GOT3 (cell line): ENCODE results near the gene SLX1A.
"Not testable (repeated sequence)": the region's sequence is repeated elsewhere in the genome, so short reads cannot be mapped to it uniquely, and the experiment has no call there.

Experiments used
- DNase-seq: peaks from one replicate; lab custom pipeline; 2025; ENCODE audit warnings: mixed read lengths; lab: John Stamatoyannopoulos, UW

SLX1A gene

DNA sequence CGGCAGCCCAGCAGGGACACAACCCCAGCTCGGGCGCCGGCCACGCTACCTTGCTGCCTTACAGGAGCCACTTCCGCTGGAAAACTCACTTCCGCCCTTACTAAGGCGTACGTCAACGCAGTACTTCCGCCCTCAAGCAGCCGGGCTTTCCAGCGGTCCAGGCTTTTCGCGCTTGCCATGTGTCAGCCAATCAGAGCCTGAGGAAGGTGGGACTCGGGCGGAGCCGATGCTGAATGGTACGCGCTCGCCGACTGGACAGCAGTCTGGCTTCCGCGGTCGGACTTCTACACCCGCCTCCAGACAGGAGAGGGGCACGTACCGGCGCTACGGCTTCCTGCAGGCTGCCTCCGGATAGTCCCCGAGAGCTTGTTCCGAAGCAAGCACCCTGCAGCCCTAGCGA, at the start of gene SLX1A, which contains the start of gene BOLA2B:
SLX1A (plus strand) TSS at position 261 of the 400 bp plus-strand sequence. CDS start 210 bp downstream, outside the sequence.
BOLA2B (minus strand) TSS at position 52 of the 400 bp plus-strand sequence. CDS start 71 bp downstream, outside the sequence.
- DNase-seq, result not testable (repeated sequence)

DNA sequence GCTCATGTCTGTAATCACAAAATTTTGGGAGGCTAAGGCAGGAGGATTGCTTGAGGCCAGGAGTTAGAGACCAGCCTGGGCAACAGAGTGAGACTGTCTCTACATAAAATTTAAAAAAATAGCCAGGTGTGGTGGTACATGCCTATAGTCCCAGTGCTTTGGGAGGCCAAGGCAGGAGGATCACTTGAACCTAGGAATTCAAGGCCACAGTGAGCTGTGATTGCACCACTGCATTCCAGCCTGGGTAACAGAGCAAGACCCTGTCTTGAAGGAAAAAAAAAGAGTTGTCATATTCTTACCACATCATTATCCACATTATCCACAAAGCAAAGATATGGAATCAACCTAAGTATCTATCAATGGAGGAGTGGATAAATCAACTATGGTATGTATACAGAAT, 49.7 kb upstream of the SLX1A start:
- DNase-seq, result no peak

DNA sequence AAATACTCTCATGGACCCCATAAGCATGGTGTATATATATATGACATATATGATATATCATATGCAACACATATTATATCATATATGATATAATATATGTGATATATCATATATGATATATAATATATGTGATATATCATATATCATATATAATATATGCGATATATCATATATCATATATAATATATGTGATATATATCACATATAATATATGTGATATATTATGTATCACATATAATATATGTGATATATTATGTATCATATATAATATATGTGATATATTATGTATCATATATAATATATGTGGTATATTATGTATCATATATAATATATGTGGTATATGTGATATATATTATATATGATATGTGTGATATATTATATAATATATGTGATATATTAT, 48.8 kb upstream of the SLX1A start:
- no peak for DNase-seq

DNA sequence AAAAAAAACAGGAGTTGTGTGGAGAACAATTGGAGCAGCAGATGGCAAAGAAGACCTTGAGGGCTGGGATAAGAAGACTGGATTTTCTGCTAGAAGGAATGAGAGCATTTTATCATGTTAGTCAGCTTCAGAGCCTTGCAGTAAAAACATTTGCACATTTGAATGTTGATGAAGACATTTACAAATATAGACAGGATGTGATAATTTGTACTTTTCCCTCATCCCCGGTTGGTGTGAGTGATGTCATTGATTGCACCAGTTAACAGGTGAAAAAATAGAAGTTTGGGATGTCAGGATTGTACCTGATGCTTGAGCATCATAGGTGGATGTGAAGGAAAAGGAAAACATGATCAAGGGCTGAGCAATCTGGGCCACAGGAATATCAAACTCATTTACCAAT, 48.0 kb upstream of the SLX1A start:
- no peak for DNase-seq

DNA sequence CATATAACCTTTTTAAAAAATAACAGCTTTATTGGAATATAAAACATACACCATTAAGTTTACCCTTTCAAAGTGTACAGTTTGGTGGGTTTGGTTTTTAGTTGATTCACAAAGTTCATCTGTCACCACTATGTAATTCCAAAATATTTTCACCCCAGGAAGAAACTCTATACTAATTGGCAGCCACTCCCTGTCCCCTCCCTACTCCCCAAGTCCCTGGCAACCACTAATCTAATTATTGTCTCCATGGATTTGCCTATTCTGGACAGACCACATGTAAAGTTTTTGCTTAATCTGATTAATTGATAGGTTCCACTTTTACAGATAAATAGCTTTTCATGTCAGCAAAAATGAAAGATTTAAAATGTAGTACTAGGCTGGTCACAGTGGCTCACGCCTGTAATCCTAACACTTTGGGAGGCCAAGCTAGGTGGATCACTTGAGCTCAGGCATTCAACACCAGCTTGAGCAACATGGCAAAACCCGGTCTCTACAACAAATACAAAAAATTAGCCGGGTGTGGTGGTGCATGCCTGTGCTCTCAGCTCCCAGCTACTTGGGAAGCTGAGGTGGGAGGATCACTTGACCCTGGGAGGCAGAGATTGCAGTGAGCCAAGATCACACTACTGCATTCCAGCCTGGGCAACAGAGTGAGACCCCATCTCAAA, 45.7 kb upstream of the SLX1A start:
- no peak for DNase-seq

DNA sequence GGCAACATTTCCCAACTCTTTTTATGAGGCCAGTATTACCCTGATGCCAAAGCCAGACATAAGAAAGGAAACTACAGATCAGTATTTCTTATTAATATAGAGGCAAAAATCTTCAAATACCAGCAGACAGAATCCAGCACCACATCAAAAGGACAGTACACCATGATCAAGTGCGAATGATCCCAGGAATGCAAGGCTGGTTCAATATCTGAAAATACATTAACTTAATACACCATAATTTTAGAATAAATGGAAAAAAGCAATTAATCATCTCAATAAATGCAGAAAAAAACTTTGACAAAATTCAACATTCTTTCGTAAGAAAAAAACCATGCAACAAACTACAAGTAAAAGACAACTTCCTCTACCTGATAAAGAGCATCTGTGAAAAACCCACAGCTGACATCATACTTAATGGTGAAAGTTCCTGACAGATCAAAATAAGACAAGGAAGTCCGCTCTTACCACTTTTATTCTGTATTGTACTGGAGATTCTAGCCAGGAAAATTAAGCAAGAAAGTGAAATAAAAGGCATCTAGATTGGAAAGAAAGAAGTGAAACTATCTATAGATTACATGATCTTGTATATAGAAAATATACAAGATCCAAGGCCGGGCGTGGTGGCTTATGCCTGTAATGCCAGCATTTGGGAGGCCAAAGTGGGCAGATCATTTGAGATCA, 44.3 kb upstream of the SLX1A start:
- no peak for DNase-seq

DNA sequence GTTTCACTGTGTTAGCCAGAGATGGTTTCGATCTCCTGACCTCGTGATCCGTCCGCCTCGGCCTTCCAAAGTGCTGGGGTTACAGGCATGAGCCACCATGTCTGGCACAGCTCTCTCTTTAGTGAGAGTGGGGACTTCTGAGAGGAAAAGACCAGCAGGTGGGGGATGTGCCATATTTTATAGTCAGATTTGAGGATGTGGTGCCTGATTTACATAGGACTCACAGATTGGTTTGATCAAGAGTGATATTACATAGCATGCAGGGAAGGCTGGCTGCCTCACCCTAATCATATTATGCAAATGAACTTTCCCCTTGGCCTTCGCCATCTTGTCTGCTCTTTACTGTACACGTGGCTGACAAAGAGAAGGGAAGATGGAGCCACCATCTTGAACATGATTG, 42.6 kb upstream of the SLX1A start:
- no peak for DNase-seq

DNA sequence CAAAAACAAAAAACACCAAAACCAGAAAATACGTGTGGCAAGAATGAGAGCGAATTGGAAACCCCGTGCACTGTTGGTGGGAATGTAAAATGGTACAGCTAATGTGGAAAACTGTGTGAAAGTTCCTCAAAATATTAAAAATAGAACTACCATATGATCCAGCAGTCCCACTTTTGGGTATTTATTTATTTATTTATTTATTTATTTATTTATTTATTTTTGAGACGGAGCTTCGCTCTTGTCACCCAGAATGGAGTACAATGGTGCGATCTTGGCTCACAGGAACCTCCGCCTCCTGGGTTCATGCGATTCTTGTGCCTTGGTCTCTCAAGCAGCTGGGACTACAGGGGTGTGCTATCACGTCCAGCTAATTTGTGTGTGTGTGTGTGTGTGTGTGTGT, 41.2 kb upstream of the SLX1A start:
- no peak for DNase-seq

DNA sequence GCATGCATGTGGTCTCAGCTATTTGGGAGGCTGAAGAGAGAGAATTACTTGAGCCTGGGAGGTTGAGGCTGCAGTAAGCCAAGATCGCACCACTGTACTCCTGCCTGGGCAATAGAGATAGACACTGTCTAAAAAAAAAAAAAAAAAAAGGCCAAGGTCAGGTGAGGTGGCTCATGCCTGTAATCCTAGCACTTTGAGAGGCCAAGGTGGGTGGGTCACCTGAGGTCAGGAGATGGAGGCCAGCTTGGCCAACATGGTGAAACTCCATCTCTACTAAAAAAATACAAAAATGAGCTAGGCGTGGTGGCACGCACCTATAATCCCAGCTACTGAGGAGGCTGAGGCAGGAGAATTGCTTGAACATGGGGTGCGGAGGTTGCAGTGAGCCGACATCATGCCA, 38.5 kb upstream of the SLX1A start:
- DNase-seq, result no peak

DNA sequence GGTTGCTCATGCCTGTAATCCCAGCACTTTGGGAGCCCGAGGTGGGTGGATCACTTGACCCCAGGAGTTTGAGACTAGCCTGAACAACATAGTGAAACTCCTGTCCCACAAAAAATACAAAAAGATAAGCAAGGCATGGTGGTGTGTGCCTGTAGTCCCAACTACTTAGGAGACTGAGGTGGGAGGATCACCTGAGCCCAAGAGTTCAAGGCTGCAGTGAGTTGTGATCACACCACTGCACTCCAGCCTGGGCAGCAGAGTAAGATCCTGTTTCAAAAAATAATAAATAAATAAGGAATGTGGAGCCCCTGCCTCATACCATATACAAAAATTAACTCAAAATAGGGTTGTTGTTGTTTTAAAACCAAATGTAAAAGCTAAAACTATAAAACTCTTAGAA, 36.5 kb upstream of the SLX1A start:
- DNase-seq, result no peak

DNA sequence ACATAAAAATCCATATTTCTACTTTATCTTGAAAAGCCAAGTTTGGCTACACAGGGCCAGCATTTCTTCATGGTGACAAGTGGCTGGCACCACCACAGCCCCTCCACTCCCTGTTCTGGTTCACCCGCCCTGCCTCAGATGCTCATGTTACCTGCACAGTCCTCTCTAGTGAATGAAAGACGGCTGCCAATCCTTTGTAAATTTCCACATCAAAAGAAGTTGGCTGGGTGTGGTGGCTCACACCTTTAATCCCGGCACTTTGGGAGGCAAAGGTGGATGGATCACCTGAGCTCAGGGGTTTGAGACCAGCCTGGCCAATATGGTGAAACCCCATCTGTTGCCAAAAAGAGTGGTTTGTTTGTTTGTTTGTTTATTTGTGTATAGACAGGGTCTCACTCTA, 30.1 kb upstream of the SLX1A start:
- DNase-seq, result no peak

DNA sequence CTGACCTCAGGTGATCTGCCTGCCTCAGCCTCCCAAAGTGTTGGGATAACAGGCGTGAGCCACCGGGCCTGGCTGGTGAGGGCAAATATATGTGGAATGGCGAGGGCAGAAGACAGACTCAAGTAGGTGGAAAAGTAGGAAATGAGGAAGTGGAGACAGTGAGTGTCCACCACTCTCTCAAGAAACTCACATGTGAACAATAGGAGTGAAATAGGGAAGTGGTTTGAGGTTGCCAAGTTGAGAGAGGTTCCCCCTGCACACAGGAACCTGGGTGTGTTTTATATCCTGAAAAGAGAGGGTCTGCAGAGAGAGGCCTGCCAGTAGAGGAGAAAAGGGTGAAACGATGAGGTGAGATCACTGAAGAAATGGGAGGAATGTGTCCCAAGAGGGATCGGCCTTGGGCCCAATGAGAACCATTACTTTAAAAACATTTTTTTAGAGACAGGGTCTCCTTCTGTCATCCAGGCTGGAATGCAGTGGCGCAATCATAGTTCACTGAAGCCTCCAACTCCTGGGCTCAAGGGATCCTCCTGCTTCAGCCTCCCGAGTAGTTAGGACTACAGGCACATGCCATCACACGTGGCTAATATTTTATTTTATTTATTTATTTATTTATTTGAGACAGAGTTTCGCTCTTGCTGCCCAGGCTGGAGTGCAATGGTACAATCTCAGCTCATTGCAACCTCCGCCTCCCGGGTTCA, 27.3 kb upstream of the SLX1A start:
- DNase-seq, result no peak

DNA sequence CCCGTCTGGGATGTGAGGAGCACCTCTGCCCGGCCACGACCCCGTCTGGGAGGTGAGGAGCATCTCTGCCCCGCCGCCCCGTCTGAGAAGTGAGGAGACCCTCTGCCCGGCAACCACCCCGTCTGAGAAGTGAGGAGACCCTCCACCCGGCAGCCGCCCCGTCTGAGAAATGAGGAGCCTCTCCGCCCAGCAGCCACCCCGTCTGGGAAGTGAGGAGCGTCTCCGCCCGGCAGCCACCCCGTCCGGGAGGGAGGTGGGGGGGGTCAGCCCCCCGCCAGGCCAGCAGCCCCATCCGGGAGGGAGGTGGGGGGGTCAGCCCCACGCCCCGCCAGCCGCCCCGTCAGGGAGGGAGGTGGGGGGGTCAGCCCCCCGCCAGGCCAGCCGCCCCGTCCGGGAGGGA, 24.9 kb upstream of the SLX1A start:
- DNase-seq, result not testable (repeated sequence)

DNA sequence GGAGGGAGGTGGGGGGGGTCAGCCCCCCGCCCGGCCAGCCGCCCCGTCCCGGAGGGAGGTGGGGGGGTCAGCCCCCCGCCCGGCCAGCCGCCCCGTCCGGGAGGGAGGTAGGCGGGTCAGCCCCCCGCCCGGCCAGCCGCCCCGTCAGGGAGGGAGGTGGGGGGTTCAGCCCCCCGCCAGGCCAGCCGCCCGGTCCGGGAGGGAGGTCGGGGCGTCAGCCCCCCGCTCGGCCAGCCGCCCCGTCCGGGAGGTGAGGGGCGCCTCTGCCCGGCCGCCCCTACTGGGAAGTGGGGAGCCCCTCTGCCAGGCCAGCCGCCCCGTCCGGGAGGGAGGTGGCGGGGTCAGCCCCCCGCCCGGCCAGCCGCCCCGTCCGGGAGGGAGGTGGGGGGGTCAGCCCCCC, 24.3 kb upstream of the SLX1A start:
- DNase-seq, result not testable (repeated sequence)

DNA sequence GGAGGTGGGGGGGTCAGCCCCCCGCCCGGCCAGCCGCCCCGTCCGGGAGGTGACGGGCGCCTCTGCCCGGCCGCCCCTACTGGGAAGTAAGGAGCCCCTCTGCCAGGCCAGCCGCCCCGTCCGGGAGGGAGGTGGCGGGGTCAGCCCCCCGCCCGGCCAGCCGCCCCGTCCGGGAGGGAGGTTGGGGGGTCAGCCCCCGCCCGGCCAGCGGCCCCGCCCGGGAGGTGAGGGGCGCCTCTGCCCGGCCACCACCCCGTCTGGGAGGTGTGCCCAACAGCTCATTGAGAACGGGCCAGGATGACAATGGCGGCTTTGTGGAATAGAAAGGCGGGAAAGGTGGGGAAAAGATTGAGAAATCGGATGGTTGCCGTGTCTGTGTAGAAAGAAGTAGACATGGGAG, 23.5 kb upstream of the SLX1A start:
- DNase-seq, result not testable (repeated sequence)

DNA sequence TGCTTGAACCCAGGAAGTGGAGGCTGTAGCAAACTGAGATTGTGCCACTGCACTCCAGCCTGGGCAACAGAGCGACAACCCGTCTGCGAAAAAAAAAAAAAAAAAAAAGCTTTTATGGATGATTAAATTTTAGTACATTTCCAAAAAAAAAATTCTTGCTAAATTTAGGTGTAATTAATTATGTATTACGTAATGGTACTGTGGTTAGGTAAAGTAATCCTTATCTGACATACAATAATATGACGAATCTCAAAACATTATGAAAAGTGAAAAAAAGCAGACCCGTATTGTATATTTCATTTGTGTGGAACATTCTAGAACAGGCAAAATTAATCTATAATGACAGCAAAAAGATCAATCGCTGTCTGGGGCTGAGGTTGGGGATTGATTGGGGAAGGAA, 20.6 kb upstream of the SLX1A start:
- no peak for DNase-seq

DNA sequence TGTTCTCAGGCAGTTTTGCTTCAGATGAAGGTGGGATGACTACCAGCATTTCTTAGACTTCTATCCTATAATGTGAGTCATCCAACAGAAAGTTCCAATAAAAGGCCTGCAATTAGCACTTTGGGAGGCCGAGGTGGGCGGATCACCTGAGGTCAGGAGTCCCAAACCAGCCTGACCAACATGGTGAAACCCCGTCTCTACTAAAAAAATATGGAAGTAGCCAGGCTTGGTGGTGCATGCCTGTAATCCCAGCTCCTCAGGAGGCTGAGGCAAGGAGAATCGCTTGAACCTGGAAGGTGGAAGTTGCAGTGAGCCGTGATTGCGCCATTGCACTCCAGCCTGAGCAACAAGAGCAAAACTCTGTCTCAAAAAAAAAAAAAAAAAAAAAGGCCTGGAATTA, 16.8 kb upstream of the SLX1A start:
- DNase-seq, result not testable (repeated sequence)

DNA sequence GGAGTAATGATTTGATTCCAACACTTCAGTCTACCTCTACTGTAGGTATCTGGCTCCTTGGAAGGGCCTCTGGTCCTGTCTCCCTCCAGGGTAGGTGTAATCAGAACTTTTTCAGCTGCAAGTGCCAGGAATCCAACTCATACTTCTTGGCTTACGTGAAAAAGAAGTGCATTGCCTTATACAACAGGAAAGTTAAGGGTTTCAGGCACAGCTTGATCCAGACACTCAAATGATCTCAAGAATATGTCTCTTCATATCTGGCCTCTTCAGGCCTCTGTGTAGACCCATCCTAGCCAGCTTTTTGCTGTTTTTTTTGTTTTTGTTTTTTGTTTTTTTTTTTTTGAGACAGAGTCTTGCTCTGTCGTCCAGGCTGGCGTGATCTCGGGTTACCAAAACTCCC, 14.5 kb upstream of the SLX1A start:
- DNase-seq, result no peak

DNA sequence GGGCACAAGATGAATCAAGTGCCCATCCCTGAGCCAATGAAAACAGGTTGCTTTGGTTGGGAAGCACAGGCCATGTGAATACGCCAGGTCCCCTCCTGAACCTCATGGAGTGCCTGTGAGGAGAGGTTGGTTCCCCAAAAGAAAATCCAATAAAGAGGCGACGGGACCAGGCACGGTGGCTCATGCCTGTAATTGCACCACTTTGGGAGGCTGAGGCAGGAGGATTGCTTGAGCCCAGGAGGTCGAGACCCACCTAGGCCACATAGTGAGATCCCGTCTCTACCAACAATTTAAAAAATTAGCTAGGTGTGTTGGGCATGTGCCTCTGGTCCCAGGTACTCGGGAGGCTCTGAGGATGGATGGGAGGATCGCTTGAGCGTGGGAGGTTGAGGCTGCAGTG, 13.7 kb upstream of the SLX1A start:
- DNase-seq, result no peak

DNA sequence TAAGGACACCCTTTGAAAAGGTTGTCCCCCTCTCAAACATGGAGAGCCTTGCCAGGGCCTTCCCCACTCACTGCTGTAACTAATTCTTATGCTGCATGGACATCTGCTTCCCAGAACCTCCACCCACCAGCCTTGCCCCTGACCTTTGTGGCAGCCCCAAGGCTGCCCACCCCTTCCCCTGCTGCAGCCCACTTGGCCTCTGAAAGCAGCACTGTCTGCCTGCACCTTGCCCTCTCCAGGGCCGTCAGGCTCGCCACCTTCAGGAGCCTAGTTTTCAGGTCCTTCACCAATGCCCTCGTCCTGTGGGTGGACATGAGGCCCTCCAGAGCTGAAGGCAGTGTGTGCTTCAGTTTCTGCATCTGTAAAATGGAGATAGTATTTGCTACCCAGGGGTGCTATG, 12.9 kb upstream of the SLX1A start:
- DNase-seq, result no peak

DNA sequence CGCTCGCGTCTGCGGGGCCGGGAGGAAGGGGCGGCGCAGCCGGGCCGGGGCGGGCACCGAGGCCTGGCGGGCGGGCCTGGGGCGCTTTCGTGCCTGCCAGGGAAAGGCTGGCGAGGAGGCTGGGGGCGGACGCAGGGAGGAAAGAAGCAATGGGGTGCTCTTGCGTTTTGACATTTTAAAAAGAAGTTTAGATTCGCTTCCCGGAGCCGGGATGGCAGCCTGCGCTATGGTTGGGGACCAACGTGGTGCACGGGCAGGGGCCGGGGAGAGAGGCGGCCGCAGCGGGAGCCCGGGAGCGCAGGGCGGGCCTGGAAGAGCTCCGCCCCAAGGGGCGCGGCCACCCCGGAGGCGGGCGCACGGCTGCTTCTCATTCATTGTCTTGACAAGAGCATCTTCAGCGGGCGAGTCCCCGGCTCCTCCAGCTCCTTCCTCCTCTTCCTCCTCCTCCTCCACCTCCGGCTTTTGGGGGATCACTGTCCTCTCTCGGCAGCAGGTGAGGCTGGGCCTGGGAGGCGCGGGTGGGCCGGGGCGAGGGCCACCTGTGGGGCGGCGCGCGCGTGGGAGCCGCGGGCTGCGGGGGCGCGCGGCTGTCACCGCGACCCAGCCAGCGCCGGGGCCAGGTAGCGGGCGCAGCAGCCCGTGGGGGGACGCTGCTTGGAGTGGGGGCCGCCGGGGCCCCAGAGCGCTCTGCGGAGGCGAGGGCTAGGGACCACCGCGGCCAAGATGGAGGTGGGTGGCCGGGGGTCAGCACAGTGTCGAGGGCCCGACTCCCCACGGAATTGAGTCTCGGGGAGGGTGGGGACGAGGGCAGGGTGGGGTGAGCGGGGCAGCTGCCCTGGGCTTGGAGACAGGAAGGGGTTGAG, 10.2 kb upstream of the SLX1A start, which contains the start of gene CORO1A:
CORO1A (plus strand) TSS at position 370 of the 863 bp plus-strand sequence. CDS start 1,608 bp downstream, outside the sequence.
- DNase-seq, result no peak
